ENCODE results near the gene TLE1.

TLE1 gene

GRCh38 chr9:81550207-81550583 lies 139.2 kb downstream of the TLE1 start:
- no peak for DNase-seq (ENCODE audit: low read depth in 2 of 3, low spot score in 1 of 3)

GRCh38 chr9:81549500-81550206 lies 139.7 kb downstream of the TLE1 start:
- DNase-seq (ENCODE audit: low read depth in 2 of 3, low spot score in 1 of 3): no peak

- DNase-seq (ENCODE audit: low read depth in 2 of 3, low spot score in 1 of 3): no peak
These were observed 140.4 kb downstream of the TLE1 start for GRCh38 chr9:81548911-81549310.

GRCh38 chr9:81546489-81546888 lies 142.9 kb downstream of the TLE1 start:
- DNase-seq (ENCODE audit: low read depth in 2 of 3, low spot score in 1 of 3): no peak

GRCh38 chr9:81543695-81544094 lies 145.7 kb downstream of the TLE1 start:
- no peak for DNase-seq (ENCODE audit: low read depth in 2 of 3, low spot score in 1 of 3)

GRCh38 chr9:81542118-81542889 lies 147.0 kb downstream of the TLE1 start:
- no peak for DNase-seq (ENCODE audit: low read depth in 2 of 3, low spot score in 1 of 3)

- no peak for DNase-seq (ENCODE audit: low read depth in 2 of 3, low spot score in 1 of 3)
These were observed 149.1 kb downstream of the TLE1 start for GRCh38 chr9:81540142-81540710.

GRCh38 chr9:81539317-81539716 lies 150.0 kb downstream of the TLE1 start:
- no peak for DNase-seq (ENCODE audit: low read depth in 2 of 3, low spot score in 1 of 3)

- DNase-seq (ENCODE audit: low read depth in 2 of 3, low spot score in 1 of 3): no peak
These were observed 150.5 kb downstream of the TLE1 start for GRCh38 chr9:81538890-81539289.

GRCh38 chr9:81537964-81538363 lies 151.4 kb downstream of the TLE1 start:
- DNase-seq (ENCODE audit: low read depth in 2 of 3, low spot score in 1 of 3): no peak

GRCh38 chr9:81536242-81537025 lies 152.9 kb downstream of the TLE1 start:
- no peak for DNase-seq (ENCODE audit: low read depth in 2 of 3, low spot score in 1 of 3)

- no peak for DNase-seq (ENCODE audit: low read depth in 2 of 3, low spot score in 1 of 3)
These were observed 153.7 kb downstream of the TLE1 start for GRCh38 chr9:81535542-81536241.

GRCh38 chr9:81534138-81534875 lies 155.0 kb downstream of the TLE1 start:
- DNase-seq (ENCODE audit: low read depth in 2 of 3, low spot score in 1 of 3): no peak
